Activated CD8-positive, alpha-beta memory T cell treated with anti-CD3 and anti-CD28 coated beads, Interleukin-2, amount 50 U/mL, for 24 hours (primary cell): ENCODE data around the gene DUS2.
"Not testable (repeated sequence)": the region's sequence is repeated elsewhere in the genome, so short reads cannot be mapped to it uniquely, and the experiment has no call there.

Source experiments
- DNase-seq: peaks from one replicate; pipeline ENCODE4 v3.0.0-alpha.2; 2020; ENCODE audit errors: extremely low read depth

Gene DUS2

GRCh38 chr16:67998779-67999688 lies 24.1 kb upstream of the DUS2 start, which contains the start of gene DPEP2:
DPEP2 (minus strand) TSS chr16:67999484; CDS start chr16:67993212, 6,272 bp downstream.
- DNase-seq: not testable (repeated sequence)

GRCh38 chr16:67999985-68000384 lies 23.1 kb upstream of the DUS2 start:
- no peak for DNase-seq

GRCh38 chr16:68000450-68000849 lies 22.6 kb upstream of the DUS2 start:
- DNase-seq: no peak

- no peak for DNase-seq
Observed at GRCh38 chr16:68003031-68003430, 20.1 kb upstream of the DUS2 start.

GRCh38 chr16:68005211-68005610 lies 17.9 kb upstream of the DUS2 start:
- DNase-seq: no peak

- no peak for DNase-seq
Observed at GRCh38 chr16:68005786-68006286, 17.2 kb upstream of the DUS2 start.

- no peak for DNase-seq
Observed at GRCh38 chr16:68009157-68009735, 13.8 kb upstream of the DUS2 start.

- not testable (repeated sequence) for DNase-seq
Observed at GRCh38 chr16:68009872-68010271, 13.2 kb upstream of the DUS2 start.

GRCh38 chr16:68013440-68013839 lies 9.6 kb upstream of the DUS2 start:
- no peak for DNase-seq

- DNase-seq: no peak
Observed at GRCh38 chr16:68015681-68016080, 7.4 kb upstream of the DUS2 start, which contains the start of gene DPEP2NB. DPEP2NB (minus strand) TSS chr16:68015911; CDS start chr16:68015770, 141 bp downstream.

GRCh38 chr16:68019167-68019680 lies 3.9 kb upstream of the DUS2 start:
- no peak for DNase-seq

GRCh38 chr16:68021490-68021889 lies 1.6 kb upstream of the DUS2 start:
- no peak for DNase-seq

GRCh38 chr16:68022278-68022727 lies 781 bp upstream of the DUS2 start:
- DNase-seq: no peak

GRCh38 chr16:68028996-68029395 lies 5.9 kb downstream of the DUS2 start:
- DNase-seq: no peak

GRCh38 chr16:68030108-68030507 lies 7.0 kb downstream of the DUS2 start:
- DNase-seq: not testable (repeated sequence)

- no peak for DNase-seq
Observed at GRCh38 chr16:68031951-68032350, 8.9 kb downstream of the DUS2 start.

GRCh38 chr16:68033101-68033500 lies 10.0 kb downstream of the DUS2 start:
- no peak for DNase-seq

GRCh38 chr16:68035227-68035626 lies 12.1 kb downstream of the DUS2 start:
- no peak for DNase-seq

- no peak for DNase-seq
Observed at GRCh38 chr16:68037841-68038597, 14.9 kb downstream of the DUS2 start.

GRCh38 chr16:68040506-68041288 lies 17.6 kb downstream of the DUS2 start:
- peak; percentile 72 for DNase-seq

GRCh38 chr16:68041783-68042182 lies 18.7 kb downstream of the DUS2 start:
- no peak for DNase-seq
